ENCODE data around the gene NPDC1. TPM values are rescaled to one million over a fixed set of nuclear protein-coding genes. Genes with fewer than 3 reads are reported as not detected.

The NPDC1 gene
- polyA plus RNA-seq, 3 donors: 0.51 to 2.7 TPM; not detected in 1

GRCh38 chr9:137023583-137023991, 22.4 kb downstream of the NPDC1 start:
- Mint-ChIP-seq H3K36me3 (peaks cover 0 to 2% of the 10 kb centered on the region in 2 donors), H3K9me3 (peaks cover 0 to 5% (median 2%) of the 10 kb centered on the region in 7 donors), H3K4me1 (peaks cover 11% of the 10 kb centered on the region), H3K4me3 (no peak overlapping the region), H3K27ac (no peak overlapping the region), H3K27me3 (ENCODE audit: low read depth in 3 of 3) (peaks cover 4 to 7% (median 7%) of the 10 kb centered on the region in 3 donors)
- TF ChIP-seq CTCF (IDR thresholded peaks at IDR 0.05): no peak
- intact Hi-C loops (cut with micrococcal nuclease): no loop called here
- Histone ChIP-seq H3K27me3 (ENCODE audit: control insufficient read depth in 2 of 2, insufficient read depth in 2 of 2, low read length in 2 of 2) (no peaks in the 10 kb centered on the region), H3K4me1 (ENCODE audit: control insufficient read depth in 1 of 2, insufficient read depth in 2 of 2, low read length in 2 of 2) (peaks cover 11 to 24% of the 10 kb centered on the region in 2 donors), H2AFZ (ENCODE audit: insufficient read depth, low read depth, low read length, poor library complexity, severe bottlenecking) (no peak overlapping the region), H3K9ac (ENCODE audit: insufficient read depth, low read length, poor library complexity, severe bottlenecking) (no peak overlapping the region), H3K36me3 (replicated peaks in 1 of 2; ENCODE audit: control insufficient read depth in 1 of 2, insufficient read depth in 2 of 2, low read length in 2 of 2) (no peaks in the 10 kb centered on the region), H3K4me3 (replicated peaks in 1 of 3; ENCODE audit: low read depth in 2 of 3, low read length in 3 of 3) (no peak overlapping the region), H4K20me1 (ENCODE audit: insufficient read depth, low read length) (peaks cover 2% of the 10 kb centered on the region), H3K4me2 (replicated peaks; ENCODE audit: extremely low read depth, low read length, poor library complexity, severe bottlenecking) (no peak overlapping the region), H3K79me2 (ENCODE audit: insufficient read depth, low read length) (peaks cover 2% of the 10 kb centered on the region), H3K9me3 (replicated peaks in 1 of 2; ENCODE audit: control insufficient read depth in 1 of 2, insufficient read depth in 1 of 2, low read length in 2 of 2) (no peaks in the 10 kb centered on the region), H3K27ac (ENCODE audit: low read depth in 1 of 2, low read length in 2 of 2) (no peak overlapping the region)
- 85% methylated on average over 11 of the region's 15 CpGs for WGBS (ENCODE audit: insufficient coverage)
- DNase-seq: no peak

GRCh38 chr9:137023157-137023556, 22.8 kb downstream of the NPDC1 start:
- Histone ChIP-seq H3K9me3 (replicated peaks in 1 of 2; ENCODE audit: control insufficient read depth in 1 of 2, insufficient read depth in 1 of 2, low read length in 2 of 2) (no peaks in the 10 kb centered on the region), H3K4me2 (replicated peaks; ENCODE audit: extremely low read depth, low read length, poor library complexity, severe bottlenecking) (no peak overlapping the region), H4K20me1 (ENCODE audit: insufficient read depth, low read length) (no peaks in the 10 kb centered on the region), H3K79me2 (ENCODE audit: insufficient read depth, low read length) (no peaks in the 10 kb centered on the region), H2AFZ (ENCODE audit: insufficient read depth, low read depth, low read length, poor library complexity, severe bottlenecking) (no peak overlapping the region), H3K9ac (ENCODE audit: insufficient read depth, low read length, poor library complexity, severe bottlenecking) (no peak overlapping the region), H3K27me3 (ENCODE audit: control insufficient read depth in 2 of 2, insufficient read depth in 2 of 2, low read length in 2 of 2) (no peaks in the 10 kb centered on the region), H3K27ac (ENCODE audit: low read depth in 1 of 2, low read length in 2 of 2) (no peak overlapping the region), H3K4me1 (ENCODE audit: control insufficient read depth in 1 of 2, insufficient read depth in 2 of 2, low read length in 2 of 2) (peaks cover 9 to 20% of the 10 kb centered on the region in 2 donors), H3K4me3 (replicated peaks in 1 of 3; ENCODE audit: low read depth in 2 of 3, low read length in 3 of 3) (no peak overlapping the region), H3K36me3 (replicated peaks in 1 of 2; ENCODE audit: control insufficient read depth in 1 of 2, insufficient read depth in 2 of 2, low read length in 2 of 2) (no peaks in the 10 kb centered on the region)
- no peak overlapping the region for H3K4me3 Mint-ChIP-seq
- WGBS (ENCODE audit: insufficient coverage): 93% methylated on average over 7 of the region's 7 CpGs
- DNase-seq: no peak
- TF ChIP-seq CTCF (IDR thresholded peaks at IDR 0.05): no peak
- H3K27me3 Mint-ChIP-seq (ENCODE audit: low read depth in 3 of 3): peaks cover 4 to 7% (median 7%) of the 10 kb centered on the region in 3 donors
- intact Hi-C loops (cut with micrococcal nuclease): no loop called here
- H3K27ac Mint-ChIP-seq: no peak overlapping the region
- peaks cover 0 to 2% of the 10 kb centered on the region in 2 donors for H3K36me3 Mint-ChIP-seq
- peaks cover 0 to 5% (median 2%) of the 10 kb centered on the region in 7 donors for H3K9me3 Mint-ChIP-seq
- peaks cover 10% of the 10 kb centered on the region for H3K4me1 Mint-ChIP-seq

Measured in CD14-positive monocyte (primary cell).